WTC11 (cell line): ENCODE results near the gene POMT1.

Experiments
- AR ChIP-seq: fragments of 250-450 bp; sonication (Bioruptor Pico); IDR thresholded peaks from 2 replicates; pipeline ENCODE4 v1.9.0; 2021; ENCODE audit warnings: mild to moderate bottlenecking
- ATF2 ChIP-seq: sonication (generic); formaldehyde crosslinking; IDR thresholded peaks from 2 replicates; pipeline ENCODE4 v1.8.1; 2022; ENCODE audit warnings: low read depth, missing genetic modification reagents, borderline replicate concordance
- CTCF ChIP-seq: fragments of 200-600 bp; IDR thresholded peaks from 2 replicates; pipeline ENCODE4 v1.8.0; 2022; ENCODE audit warnings: antibody characterized with exemption
- ESRRA ChIP-seq: sonication (generic); formaldehyde crosslinking; IDR thresholded peaks from 2 replicates; pipeline ENCODE4 v1.8.1; 2022; ENCODE audit warnings: mild to moderate bottlenecking, missing genetic modification reagents, borderline replicate concordance
- HMGXB4 ChIP-seq: sonication (generic); formaldehyde crosslinking; IDR thresholded peaks from 2 replicates; pipeline ENCODE4 v1.8.1; 2023; ENCODE audit warnings: mild to moderate bottlenecking, moderate library complexity, missing genetic modification reagents
- NFYB ChIP-seq: sonication (generic); formaldehyde crosslinking; conservative IDR thresholded peaks from 2 replicates; pipeline ENCODE4 v1.8.0; 2022; ENCODE audit warnings: low read depth, missing genetic modification reagents
- PREB ChIP-seq: sonication (generic); formaldehyde crosslinking; IDR thresholded peaks from 2 replicates; pipeline ENCODE4 v1.8.1; 2022; ENCODE audit warnings: mild to moderate bottlenecking, missing genetic modification reagents, moderate library complexity, borderline replicate concordance

- TF ChIP-seq CTCF: no peak
- TF ChIP-seq ATF2: no peak
- no peak for TF ChIP-seq HMGXB4 (CRISPR knock-in tag)
- no peak for TF ChIP-seq NFYB (CRISPR knock-in tag)
- TF ChIP-seq AR (CRISPR knock-in tag): no peak
- no peak for TF ChIP-seq ESRRA (CRISPR knock-in tag)
- TF ChIP-seq PREB: no peak
Observed at GRCh38 chr9:131457746-131458145, 45.0 kb upstream of the POMT1 start.
